GM12873 (cell line): Measurements from ENCODE around the gene TTC3.

Experiments used
- TF ChIP-seq, protein P1 (sequence below): IDR thresholded peaks from 2 replicates; pipeline ENCODE4 v1.5.1; 2012; ENCODE audit warnings: low read depth, mild to moderate bottlenecking, moderate library complexity, low read length, control low read depth; ENCODE audit not compliant: insufficient read depth; ENCODE audit errors: missing control alignments

The TTC3 gene

DNA sequence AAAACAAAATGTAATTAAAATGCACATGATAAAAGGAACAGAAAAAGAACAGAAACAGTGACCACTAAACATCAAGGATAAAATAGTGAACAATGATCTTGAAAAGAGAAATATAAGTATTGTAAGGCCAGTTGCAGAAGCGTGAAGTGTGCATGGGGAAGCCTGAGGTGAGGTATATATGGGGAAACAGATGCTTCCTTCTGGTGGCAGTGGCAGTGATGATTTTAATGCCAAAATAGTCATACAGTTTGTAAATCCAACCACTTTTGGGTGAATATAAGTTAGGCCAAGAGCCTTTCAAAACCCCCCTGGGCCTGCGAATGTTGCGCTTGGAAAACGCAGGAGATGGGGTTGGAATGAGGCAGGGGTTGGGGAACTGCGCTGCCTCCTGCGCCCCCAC lies 27.3 kb downstream of the TTC3 start:
- TF ChIP-seq, protein P1, sequence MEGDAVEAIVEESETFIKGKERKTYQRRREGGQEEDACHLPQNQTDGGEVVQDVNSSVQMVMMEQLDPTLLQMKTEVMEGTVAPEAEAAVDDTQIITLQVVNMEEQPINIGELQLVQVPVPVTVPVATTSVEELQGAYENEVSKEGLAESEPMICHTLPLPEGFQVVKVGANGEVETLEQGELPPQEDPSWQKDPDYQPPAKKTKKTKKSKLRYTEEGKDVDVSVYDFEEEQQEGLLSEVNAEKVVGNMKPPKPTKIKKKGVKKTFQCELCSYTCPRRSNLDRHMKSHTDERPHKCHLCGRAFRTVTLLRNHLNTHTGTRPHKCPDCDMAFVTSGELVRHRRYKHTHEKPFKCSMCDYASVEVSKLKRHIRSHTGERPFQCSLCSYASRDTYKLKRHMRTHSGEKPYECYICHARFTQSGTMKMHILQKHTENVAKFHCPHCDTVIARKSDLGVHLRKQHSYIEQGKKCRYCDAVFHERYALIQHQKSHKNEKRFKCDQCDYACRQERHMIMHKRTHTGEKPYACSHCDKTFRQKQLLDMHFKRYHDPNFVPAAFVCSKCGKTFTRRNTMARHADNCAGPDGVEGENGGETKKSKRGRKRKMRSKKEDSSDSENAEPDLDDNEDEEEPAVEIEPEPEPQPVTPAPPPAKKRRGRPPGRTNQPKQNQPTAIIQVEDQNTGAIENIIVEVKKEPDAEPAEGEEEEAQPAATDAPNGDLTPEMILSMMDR = no peak

DNA sequence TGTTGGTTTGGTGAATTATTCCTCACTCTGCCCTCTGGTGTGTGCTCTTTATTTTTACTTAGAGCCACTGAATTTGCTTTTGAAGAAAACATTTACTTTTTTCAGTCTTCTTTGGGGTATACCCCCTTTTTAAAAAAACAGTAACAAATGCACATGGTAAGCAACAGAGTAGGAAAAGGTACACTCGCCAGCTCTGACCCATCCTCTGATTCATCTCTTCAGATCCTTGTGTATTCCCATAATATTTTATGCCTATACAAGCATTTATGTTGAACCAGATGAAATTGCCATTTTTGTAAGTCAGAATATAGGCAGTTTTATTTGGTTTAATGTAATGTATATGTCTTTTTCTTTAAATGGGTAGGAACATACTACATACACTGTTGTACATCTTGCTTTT lies 28.3 kb downstream of the TTC3 start:
- TF ChIP-seq, protein P1 = no peak

DNA sequence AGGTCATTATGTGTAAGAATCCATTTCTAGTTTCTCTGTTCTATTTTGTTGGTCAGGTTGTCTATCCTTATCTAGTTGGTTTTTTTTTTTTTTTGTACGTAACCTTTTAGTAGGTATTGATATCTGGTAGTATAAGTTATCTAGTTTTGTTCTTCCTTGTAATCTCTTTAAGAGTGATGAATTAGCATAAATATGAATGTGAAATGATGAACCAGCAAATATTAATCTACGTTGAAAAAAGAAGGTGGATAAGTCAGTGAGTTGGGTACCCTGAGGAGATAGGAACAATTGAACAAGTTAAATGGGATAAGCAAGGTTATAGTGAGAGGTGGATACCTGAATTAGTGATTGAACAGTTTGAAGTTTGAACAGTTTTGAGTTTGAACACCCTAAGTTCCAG lies 33.9 kb downstream of the TTC3 start:
- TF ChIP-seq, protein P1 = no peak

DNA sequence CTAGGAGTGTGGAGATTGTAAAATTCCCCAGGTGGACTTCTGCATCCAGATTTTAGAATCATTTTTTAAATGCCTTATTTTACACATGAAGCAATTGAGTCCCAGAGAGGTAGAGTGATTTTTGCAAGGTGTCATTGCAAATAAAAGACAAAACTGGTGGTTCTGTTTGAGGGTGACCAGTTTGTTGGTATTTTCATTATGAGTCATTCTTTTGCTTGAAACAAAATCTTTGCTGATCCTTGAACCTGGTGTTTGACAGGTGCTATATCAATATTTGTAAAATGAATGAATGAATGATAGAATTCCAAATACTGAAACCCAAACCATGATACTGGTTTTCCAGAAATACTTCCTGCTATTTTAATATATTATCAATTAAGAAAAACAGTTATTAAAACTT lies 44.1 kb downstream of the TTC3 start:
- TF ChIP-seq, protein P1 = no peak

DNA sequence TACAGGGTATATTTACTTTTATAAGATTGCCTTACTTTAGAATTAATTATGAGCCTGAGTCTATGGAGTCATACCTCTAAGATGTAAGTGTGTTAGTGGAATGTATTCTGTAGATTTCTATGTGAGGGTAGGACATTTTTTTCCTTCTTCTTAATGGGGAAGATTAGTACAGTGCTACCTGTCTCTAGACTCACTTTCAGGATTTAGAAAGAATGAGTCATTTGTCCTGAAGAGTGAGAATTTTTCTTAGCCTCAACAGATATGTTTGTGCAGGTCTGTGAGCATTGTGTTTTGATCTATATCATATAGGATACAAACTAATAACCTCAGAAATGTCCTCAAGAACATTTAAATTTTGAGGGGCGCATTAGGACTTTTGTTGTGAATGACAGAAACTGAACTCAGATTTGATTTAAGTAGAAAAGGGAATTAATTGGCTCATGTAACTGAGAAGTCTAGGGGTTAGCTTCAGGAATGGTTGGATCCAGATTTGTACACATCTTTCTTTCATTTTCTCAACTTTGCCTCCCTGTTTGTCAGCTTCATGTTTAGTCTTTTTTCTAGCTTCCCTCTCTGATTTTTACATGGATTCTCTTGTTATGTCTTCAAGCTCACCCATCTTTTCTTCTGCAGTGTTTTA lies 45.3 kb downstream of the TTC3 start:
- TF ChIP-seq, protein P1 = no peak

DNA sequence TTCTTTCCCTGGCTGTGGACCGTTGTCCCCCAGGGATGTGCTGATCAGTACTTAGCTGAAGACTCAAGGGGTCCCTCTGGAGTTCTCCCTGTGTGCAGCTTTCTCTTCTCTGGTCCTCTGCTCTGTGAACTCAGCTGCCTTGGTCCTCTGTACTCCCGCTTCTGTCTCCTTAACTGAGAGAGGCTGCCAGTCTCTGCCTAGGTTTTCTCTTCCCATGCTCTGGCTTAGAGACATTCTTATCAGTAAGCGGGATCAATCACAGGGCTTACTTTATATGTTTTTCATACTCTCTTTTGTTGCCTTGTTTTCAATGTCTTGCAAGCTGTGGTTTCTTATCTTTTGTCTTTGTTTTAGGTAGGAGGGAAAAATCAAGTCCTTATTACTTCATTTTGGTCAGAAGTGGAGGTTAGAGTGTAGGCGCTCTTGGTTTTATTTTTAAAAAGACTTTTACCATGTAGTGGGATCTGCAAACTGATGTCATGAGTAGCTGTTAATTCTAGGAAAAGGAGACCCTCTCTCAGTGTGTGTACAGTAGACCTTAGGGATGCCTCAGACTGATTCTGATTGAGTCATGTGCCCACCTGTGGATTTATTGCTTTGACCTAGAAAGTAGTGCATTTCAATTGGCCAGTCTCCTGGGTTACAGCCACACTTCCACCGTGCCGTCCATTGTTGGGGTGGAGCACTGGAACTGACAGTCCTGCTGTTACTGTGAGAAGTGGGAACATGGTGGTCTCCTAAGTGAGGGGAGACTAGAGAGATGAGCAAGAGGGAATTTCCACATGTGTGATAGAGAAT lies 46.6 kb downstream of the TTC3 start:
- TF ChIP-seq, protein P1 = no peak

DNA sequence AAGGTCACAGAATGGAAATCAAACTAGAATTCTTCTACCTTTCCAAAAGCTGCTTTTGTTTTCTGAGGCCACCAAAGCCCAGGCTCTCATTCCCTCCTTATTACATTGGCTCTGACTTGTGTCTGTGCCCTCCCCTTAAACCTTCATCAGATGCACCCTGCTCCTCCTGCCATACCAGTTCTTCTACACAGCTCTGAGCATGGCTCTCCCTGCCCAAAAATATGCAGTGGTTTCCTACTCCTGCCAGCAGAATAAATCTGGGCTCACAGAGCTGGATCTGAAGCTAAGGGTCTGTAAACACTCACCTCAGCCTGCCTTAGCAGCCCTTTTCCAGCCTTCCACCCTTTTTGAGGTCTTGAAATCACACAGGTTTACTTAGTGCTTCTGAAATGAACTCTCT lies 55.0 kb downstream of the TTC3 start:
- TF ChIP-seq, protein P1 = no peak
